Measurements from ENCODE around the gene TPPP. TPM values are rescaled to one million over a fixed set of nuclear protein-coding genes. Genes with fewer than 3 reads are reported as not detected.

The TPPP gene
- polyA plus RNA-seq, 3 donors = 3.5 to 6.4 (median 4.2) TPM

DNA sequence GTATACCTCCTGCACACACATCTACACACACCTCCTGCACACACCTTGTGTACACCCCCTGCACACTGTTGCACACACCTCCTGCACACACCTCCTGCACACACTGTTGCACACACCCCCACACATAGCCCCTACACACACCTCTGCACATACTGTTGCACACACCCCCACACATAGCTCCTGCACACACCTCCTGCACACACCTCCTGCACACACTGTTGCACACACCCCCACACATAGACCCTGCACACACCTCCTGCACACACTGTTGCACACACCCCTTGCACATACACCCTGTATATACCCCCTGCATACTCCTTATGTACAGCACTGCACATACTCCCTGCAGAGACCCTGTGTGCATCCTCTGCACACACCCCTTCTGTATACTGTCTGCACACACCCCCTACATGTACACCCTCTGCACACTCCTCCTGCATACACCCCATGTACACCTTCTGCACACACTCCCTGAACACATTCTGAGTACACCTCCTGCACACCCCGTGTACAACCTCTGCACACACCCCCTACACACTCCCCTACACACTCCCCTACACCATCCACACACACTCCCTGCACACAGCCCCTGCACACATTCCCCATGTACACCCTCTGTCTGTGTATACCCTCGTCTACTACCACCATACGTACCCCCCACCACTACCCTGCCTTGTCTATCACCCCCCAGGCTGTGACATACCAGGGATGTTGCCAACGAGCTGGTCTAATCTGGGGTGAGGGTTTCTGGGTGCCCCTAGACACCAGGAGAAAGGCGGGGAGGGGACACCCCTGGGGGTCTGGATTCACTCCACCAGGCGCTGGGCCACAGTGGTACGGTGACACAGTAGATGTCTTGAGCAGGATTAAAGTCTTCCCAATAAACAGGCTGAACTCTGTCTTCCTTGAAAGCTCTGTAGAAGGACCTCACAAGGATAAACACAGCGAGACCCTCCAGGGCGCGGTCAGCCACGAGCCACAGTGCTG lies 82.1 kb downstream of the TPPP start:
- DNase-seq = no peak

DNA sequence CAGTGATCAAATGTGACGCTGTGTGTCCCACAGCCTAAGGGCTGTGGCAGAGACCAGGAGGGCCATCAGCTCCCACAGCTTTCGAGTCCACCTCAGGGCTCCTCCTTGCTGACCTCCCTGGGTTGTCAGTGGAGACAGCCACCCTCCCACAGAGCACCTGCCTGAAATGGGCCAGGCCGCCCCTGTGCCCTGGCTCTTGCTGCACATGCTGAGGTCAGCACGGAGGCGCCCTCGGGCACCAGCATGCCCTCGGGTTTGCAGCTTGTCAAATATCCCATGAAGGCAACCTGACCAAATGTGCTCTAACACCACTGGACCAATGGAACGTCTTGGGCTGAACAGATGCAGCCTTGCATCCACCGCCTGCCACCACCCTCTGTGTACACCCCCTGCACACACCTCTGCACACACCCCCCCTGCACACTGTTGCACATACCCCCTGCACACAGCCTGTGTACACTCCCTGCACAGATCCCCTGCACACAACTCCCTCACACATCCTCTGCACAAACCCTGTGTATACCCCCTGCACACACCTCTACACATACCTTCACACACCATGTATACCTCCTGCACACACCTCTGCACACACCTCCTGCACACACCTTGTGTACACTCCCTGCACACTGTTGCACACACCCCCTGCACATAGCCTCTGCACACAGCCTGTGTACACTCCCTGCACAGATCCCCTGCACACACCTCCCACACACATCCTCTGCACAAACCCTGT lies 83.0 kb downstream of the TPPP start:
- no peak for DNase-seq

Other genes starting within 250 kb of the TPPP start
- gene SLC9A3, start 168.9 kb downstream of the TPPP start, polyA plus RNA-seq (ENCODE audit: insufficient read length in 3 of 3) = 10 to 100 TPM; 46.4 to 69.6 (median 58.0) TPM
- 10 to 100 TPM in 2 of 3 donors, 1 to 10 TPM in 1; 8.6 to 11.3 (median 10.3) TPM for gene CEP72, start 81.0 kb downstream of the TPPP start, polyA plus RNA-seq (ENCODE audit: insufficient read length in 3 of 3)
- gene ZDHHC11B, start 91.4 kb upstream of the TPPP start, polyA plus RNA-seq (ENCODE audit: insufficient read length in 3 of 3) = 1 to 10 TPM; 7.9 to 9.2 (median 8.7) TPM
- gene ZDHHC11, start 157.6 kb upstream of the TPPP start, polyA plus RNA-seq (ENCODE audit: insufficient read length in 3 of 3) = 10 to 100 TPM in 1 of 3 donors, 1 to 10 TPM in 2; 8.5 to 12.0 (median 9.9) TPM
- 10 to 100 TPM; 39.3 to 44.0 (median 43.7) TPM for gene BRD9, start 199.4 kb upstream of the TPPP start, polyA plus RNA-seq (ENCODE audit: insufficient read length in 3 of 3)
- 10 to 100 TPM; 13.1 to 17.4 (median 13.6) TPM for gene TRIP13, start 199.5 kb upstream of the TPPP start, polyA plus RNA-seq (ENCODE audit: insufficient read length in 3 of 3)